ENCODE measurements around the gene KCNH1. TPM values are rescaled to one million over a fixed set of nuclear protein-coding genes. Genes with fewer than 3 reads are reported as not detected.

KCNH1 gene
- polyA plus RNA-seq, 2 of the 4 experiments (the other 2 are of a cell fraction) = 5.1 to 7.9 TPM

GRCh38 chr1:210750468-210750867, 383.5 kb downstream of the KCNH1 start:
- H3K4me3 ChIP-seq = no peak overlapping the region
- H3K4me1 ChIP-seq = peaks cover 14% of the 10 kb centered on the region; the same call in 2 of the 3 replicates
- FAIRE-seq (no peak), ATAC-seq (no peak), DNase-seq (ENCODE audit: low read depth in 1 of 2, low spot score in 1 of 2) (no peak)
- no peak overlapping the region for H3K27ac ChIP-seq
- H3K4me2 ChIP-seq = no peak overlapping the region
- H3K9me3 ChIP-seq = no peaks in the 10 kb centered on the region
- TF ChIP-seq POLR2AphosphoS2 (conservative IDR thresholded peaks at IDR 0.05; ENCODE audit: low read length) (no peak), REST (IDR thresholded peaks at IDR 0.05) (no peak), KDM5A (IDR thresholded peaks at IDR 0.05) (no peak), HOXB13 (CRISPR knock-in tag; IDR thresholded peaks at IDR 0.05; ENCODE audit: low read depth) (no peak), ZC3H11A (IDR thresholded peaks at IDR 0.05) (no peak), HDAC2 (IDR thresholded peaks at IDR 0.05) (no peak), KDM1A (IDR thresholded peaks at IDR 0.05; ENCODE audit: low read depth) (no peak), ESRRA (IDR thresholded peaks at IDR 0.05; ENCODE audit: borderline replicate concordance, low read length) (no peak)
- TF ChIP-seq, protein P1, sequence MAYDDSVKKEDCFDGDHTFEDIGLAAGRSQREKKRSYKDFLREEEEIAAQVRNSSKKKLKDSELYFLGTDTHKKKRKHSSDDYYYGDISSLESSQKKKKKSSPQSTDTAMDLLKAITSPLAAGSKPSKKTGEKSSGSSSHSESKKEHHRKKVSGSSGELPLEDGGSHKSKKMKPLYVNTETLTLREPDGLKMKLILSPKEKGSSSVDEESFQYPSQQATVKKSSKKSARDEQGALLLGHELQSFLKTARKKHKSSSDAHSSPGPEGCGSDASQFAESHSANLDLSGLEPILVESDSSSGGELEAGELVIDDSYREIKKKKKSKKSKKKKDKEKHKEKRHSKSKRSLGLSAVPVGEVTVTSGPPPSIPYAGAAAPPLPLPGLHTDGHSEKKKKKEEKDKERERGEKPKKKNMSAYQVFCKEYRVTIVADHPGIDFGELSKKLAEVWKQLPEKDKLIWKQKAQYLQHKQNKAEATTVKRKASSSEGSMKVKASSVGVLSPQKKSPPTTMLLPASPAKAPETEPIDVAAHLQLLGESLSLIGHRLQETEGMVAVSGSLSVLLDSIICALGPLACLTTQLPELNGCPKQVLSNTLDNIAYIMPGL (CRISPR knock-in tag; IDR thresholded peaks at IDR 0.05; ENCODE audit: borderline replicate concordance) = no peak
- TF ChIP-seq, protein P2, sequence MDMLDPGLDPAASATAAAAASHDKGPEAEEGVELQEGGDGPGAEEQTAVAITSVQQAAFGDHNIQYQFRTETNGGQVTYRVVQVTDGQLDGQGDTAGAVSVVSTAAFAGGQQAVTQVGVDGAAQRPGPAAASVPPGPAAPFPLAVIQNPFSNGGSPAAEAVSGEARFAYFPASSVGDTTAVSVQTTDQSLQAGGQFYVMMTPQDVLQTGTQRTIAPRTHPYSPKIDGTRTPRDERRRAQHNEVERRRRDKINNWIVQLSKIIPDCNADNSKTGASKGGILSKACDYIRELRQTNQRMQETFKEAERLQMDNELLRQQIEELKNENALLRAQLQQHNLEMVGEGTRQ (IDR thresholded peaks at IDR 0.05) = no peak
- ChIA-PET CTCF (interaction anchor here (1.8 kb wide), 1 partner anchor 384 kb away, joined by 4 read pairs; the partner anchor contains the start of gene KCNH1), POLR2A (no interaction called here)
- 79% methylated on average over 1 of the region's 1 CpG for WGBS (ENCODE audit: missing lambda C conversion rate)

GRCh38 chr1:210748796-210749195, 385.2 kb downstream of the KCNH1 start:
- DNase-seq (ENCODE audit: low read depth in 1 of 2, low spot score in 1 of 2) = no peak
- 0 out of 6 replicates have a peak overlapping the region, but pooled peaks of 1 of the 2 experiments have one; percentile 24 for H3K27ac ChIP-seq
- no peak overlapping the region for H3K4me2 ChIP-seq
- ChIA-PET CTCF (no interaction called here), POLR2A (no interaction called here)
- WGBS (ENCODE audit: missing lambda C conversion rate) = 83% methylated on average over 3 of the region's 3 CpGs
- no peak for ATAC-seq
- peaks cover 14% of the 10 kb centered on the region; the same call in 2 of the 3 replicates for H3K4me1 ChIP-seq
- H3K4me3 ChIP-seq = no peak overlapping the region
- H3K9me3 ChIP-seq = no peaks in the 10 kb centered on the region
- FAIRE-seq = no peak
- TF ChIP-seq GATA3 (IDR thresholded peaks at IDR 0.05; ENCODE audit: borderline replicate concordance) (no peak), RCOR1 (IDR thresholded peaks at IDR 0.05; ENCODE audit: low read depth, low read length) (no peak), HES2 (IDR thresholded peaks at IDR 0.05) (no peak), MAZ (IDR thresholded peaks at IDR 0.05; ENCODE audit: borderline replicate concordance, low read depth, low read length) (no peak), CHD2 (IDR thresholded peaks at IDR 0.05; ENCODE audit: low read length, partially characterized antibody) (no peak), CBX2 (IDR thresholded peaks at IDR 0.05; ENCODE audit: borderline replicate concordance, low read depth) (no peak), PHF8 (IDR thresholded peaks at IDR 0.05; ENCODE audit: borderline replicate concordance, low read depth) (no peak), EHMT2 (IDR thresholded peaks at IDR 0.05; ENCODE audit: low read depth) (no peak), HOXB5 (CRISPR knock-in tag; IDR thresholded peaks at IDR 0.05) (no peak), RNF2 (IDR thresholded peaks at IDR 0.05; ENCODE audit: borderline replicate concordance, low read depth) (no peak), SREBF2 (IDR thresholded peaks at IDR 0.05) (no peak), NR3C1 (IDR thresholded peaks at IDR 0.05) (no peak), CBX8 (IDR thresholded peaks at IDR 0.05) (no peak), FOSL2 (IDR thresholded peaks at IDR 0.05) (no peak), FOSL2 (CRISPR knock-in tag; IDR thresholded peaks at IDR 0.05) (no peak)
- TF ChIP-seq, protein P3, sequence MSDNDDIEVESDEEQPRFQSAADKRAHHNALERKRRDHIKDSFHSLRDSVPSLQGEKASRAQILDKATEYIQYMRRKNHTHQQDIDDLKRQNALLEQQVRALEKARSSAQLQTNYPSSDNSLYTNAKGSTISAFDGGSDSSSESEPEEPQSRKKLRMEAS (IDR thresholded peaks at IDR 0.05) = no peak
- TF ChIP-seq, protein P2 (IDR thresholded peaks at IDR 0.05) = no peak
- TF ChIP-seq, protein P4, sequence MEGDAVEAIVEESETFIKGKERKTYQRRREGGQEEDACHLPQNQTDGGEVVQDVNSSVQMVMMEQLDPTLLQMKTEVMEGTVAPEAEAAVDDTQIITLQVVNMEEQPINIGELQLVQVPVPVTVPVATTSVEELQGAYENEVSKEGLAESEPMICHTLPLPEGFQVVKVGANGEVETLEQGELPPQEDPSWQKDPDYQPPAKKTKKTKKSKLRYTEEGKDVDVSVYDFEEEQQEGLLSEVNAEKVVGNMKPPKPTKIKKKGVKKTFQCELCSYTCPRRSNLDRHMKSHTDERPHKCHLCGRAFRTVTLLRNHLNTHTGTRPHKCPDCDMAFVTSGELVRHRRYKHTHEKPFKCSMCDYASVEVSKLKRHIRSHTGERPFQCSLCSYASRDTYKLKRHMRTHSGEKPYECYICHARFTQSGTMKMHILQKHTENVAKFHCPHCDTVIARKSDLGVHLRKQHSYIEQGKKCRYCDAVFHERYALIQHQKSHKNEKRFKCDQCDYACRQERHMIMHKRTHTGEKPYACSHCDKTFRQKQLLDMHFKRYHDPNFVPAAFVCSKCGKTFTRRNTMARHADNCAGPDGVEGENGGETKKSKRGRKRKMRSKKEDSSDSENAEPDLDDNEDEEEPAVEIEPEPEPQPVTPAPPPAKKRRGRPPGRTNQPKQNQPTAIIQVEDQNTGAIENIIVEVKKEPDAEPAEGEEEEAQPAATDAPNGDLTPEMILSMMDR (IDR thresholded peaks at IDR 0.05) = no peak
- TF ChIP-seq, protein P5, sequence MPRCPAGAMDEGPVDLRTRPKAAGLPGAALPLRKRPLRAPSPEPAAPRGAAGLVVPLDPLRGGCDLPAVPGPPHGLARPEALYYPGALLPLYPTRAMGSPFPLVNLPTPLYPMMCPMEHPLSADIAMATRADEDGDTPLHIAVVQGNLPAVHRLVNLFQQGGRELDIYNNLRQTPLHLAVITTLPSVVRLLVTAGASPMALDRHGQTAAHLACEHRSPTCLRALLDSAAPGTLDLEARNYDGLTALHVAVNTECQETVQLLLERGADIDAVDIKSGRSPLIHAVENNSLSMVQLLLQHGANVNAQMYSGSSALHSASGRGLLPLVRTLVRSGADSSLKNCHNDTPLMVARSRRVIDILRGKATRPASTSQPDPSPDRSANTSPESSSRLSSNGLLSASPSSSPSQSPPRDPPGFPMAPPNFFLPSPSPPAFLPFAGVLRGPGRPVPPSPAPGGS (IDR thresholded peaks at IDR 0.05) = no peak

All from A549 (cell line).